Spleen (tissue), 11 donors: Measurements from ENCODE around the gene OS9. TPM values are rescaled to one million over a fixed set of nuclear protein-coding genes. Genes with fewer than 3 reads are reported as not detected.
"Not testable (repeated sequence)": the region's sequence is repeated elsewhere in the genome, so short reads cannot be mapped to it uniquely, and the experiment has no call there.

Experiments used
- DNase-seq: peaks from one replicate; pipeline ENCODE4 v3.0.0-alpha.2; 2020
- H3K27ac ChIP-seq, 8 donors: fragments of 200-600 bp; sonication (generic) in 7 of 8; 1 replicate in 4 of 8; 2 replicates in 4 of 8; pipeline versions ENCODE4 v1.5.0 to v1.8.0; 2016 to 2021; ENCODE audit warnings: inconsistent platforms in 4 of 8, mild to moderate bottlenecking in 4 of 8, moderate library complexity in 1 of 8
- H3K27me3 ChIP-seq, 7 donors: fragments of 200-600 bp; sonication (generic) in 6 of 7; replicated peaks in 1 of 7; 1 replicate in 4 of 7; 2 replicates in 3 of 7; pipeline versions ENCODE4 v1.5.0 to v1.8.0; 2016 to 2021; ENCODE audit warnings: inconsistent platforms in 3 of 7, mild to moderate bottlenecking in 1 of 7
- H3K36me3 ChIP-seq, 6 donors: fragments of 200-600 bp; sonication (generic) in 5 of 6; 1 replicate in 4 of 6; 2 replicates in 2 of 6; pipeline versions ENCODE4 v1.5.0 to v1.8.0; 2016 to 2021; ENCODE audit warnings: inconsistent platforms in 2 of 6
- H3K4me1 ChIP-seq, 6 donors: fragments of 200-600 bp; sonication (generic) in 5 of 6; 1 replicate in 3 of 6; 2 replicates in 3 of 6; pipeline versions ENCODE4 v1.5.0 to v1.8.0; 2016 to 2021; ENCODE audit warnings: inconsistent platforms in 3 of 6
- H3K4me3 ChIP-seq, 8 donors: fragments of 200-600 bp; sonication (generic) in 7 of 8; 1 replicate in 4 of 8; 2 replicates in 4 of 8; pipeline versions ENCODE4 v1.5.0 to v1.8.0; 2016 to 2021; ENCODE audit warnings: inconsistent platforms in 4 of 8, mild to moderate bottlenecking in 4 of 8, moderate library complexity in 2 of 8
- H3K9me3 ChIP-seq, 8 donors: fragments of 200-600 bp; sonication (generic) in 7 of 8; 1 replicate in 4 of 8; 2 replicates in 4 of 8; pipeline versions ENCODE4 v1.5.0 to v1.8.0; 2016 to 2021; ENCODE audit warnings: inconsistent platforms in 4 of 8
- POLR2A ChIP-seq, 3 donors: fragments of 450-650 bp; IDR thresholded peaks; one replicate each; pipeline ENCODE4 v1.5.1; 2017; ENCODE audit warnings: antibody characterized with exemption in 3 of 3, mild to moderate bottlenecking in 1 of 3
- POLR2AphosphoS5 ChIP-seq, 3 donors: sonication (generic); formaldehyde crosslinking; IDR thresholded peaks; one replicate each; pipeline ENCODE4 v1.5.1; 2017; ENCODE audit warnings: antibody characterized with exemption in 3 of 3
- WGBS, 5 donors: extraction: QIAGEN DNeasy Blood & Tissue Kit in 3 of 5; methylation state at CpG; one replicate each; pipeline versions ENCODE4 v1.1.5 to v1.1.7; 2013 to 2018; 5-methylcytosine and 5-hydroxymethylcytosine counted together
- intact Hi-C: fragments of 100-400 bp; cut with DNase I; formaldehyde crosslinking; loops from one replicate; pipeline ENCODE4 v1.15.0; 2023; ENCODE audit warnings: low total_unique reads
- polyA plus RNA-seq, 3 donors: library from polyadenylated mRNA; stranded (reverse); fragments of 200-250 nt; gene quantifications; one replicate each; pipeline ENCODE4 v1.2.1, GENCODE V29; 2013
- total RNA-seq, 7 donors: library from RNA; depleted of rRNA in 3 of 7; stranded (reverse); fragments of >200 nt in 3 of 7; fragmentation: NEBNext Ultra II Directional in 4 of 7; extraction: Animal tissue kit (Norgen Biotek cat#: 25700) in 4 of 7; gene quantifications; one replicate each; pipeline versions ENCODE4 v1.1.0 to v1.2.1, GENCODE V29; 2016 to 2021
- TF ChIP-seq, protein P1 (sequence below), 11 experiments: fragments of 200-600 bp in 7 of 11; fragments of 450-650 bp in 4 of 11; sonication (generic) in 4 of 11; IDR thresholded peaks in 8 of 11; conservative IDR thresholded peaks in 3 of 11; 1 replicate in 7 of 11; 2 replicates in 4 of 11; pipeline versions ENCODE4 v1.4.0 to v1.8.0; 2016 to 2021; ENCODE audit warnings: antibody characterized with exemption in 11 of 11, inconsistent platforms in 4 of 11, mild to moderate bottlenecking in 1 of 11
- donor health status: healthy with polysubstance abuse.
- donor health status: DM: no; HTN: no; CAD: no; lungs with moderate emphysema.
- donor health status: DM: no; HTN: no; CAD: no.
- donor health status: Bipolar disorder and iron deficiency.
- donor health status: healthy.
- donor health status: DM: no; HTN: no; CAD: no.
- donor health status: DM: yes; HTN: yes; CAD: no.

Gene OS9
- total and polyA plus RNA-seq, 10 donors = 94.9 to 323 (median 253) TPM

DNA sequence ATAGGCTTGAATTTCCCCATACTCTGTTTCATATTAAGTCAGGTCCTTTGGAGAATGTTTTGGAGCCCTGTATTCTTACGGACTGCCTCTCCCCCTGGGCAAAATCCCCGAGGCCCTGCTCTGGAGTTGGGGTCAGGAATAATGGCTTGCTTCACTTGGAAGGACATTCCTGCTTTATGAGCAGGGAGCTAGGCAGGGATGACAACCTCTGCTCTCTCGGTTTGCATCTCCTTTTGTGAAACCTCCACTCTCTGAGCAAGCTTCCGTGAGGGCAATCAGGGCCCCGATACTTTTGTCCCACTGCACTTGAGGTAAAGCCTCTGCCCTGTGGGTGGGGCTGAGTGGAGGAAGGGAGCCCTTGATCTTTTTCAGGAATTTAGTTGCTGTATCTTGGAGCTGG, 19.3 kb downstream of the OS9 start:
- H3K36me3 ChIP-seq = peaks cover 3 to 100% (median 54%) of the 10 kb centered on the region in 6 donors
- 92 to 98% (median 96%) methylated on average over 5 of the region's 5 CpGs for WGBS, 5 donors

DNA sequence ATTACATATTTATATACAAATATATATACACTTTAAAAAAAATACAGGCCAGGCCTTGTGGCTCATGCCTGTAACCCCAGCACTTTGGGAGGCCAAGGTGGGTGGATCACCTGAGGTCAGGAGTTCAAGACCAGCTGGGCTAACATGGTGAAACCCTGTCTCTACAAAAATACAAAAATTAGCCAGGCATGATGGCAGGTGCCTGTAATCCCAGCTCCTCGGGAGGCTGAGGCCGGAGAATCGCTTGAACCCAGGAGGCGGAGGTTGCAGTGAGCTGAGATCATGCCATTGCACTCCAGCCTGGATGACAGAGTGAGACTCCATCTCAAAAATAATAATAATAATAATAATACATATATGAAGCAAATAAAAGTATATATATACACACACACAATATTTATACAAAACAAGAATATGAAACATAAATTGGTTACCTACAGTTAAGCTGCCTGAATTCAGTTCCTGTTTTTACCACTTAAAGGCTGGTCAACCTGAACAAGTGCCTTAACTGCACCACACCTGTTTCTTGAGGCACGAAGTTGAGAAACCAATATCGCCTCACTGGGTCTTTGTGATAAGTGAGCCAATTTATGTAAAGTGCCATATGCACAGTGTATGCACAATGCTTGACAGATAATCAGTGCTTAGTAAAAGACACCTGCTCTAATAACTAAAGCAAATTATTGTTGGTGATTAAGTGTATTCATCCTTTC, 21.3 kb downstream of the OS9 start:
- H3K27me3 ChIP-seq, H3K9me3 ChIP-seq, DNase-seq, H3K4me3 ChIP-seq, H3K27ac ChIP-seq, intact Hi-C loops: not testable (repeated sequence)
- WGBS, 5 donors = 71 to 87% (median 85%) methylated on average over 6 of the region's 6 CpGs
- Histone ChIP-seq H3K36me3 (peaks cover 3 to 100% (median 69%) of the 10 kb centered on the region in 6 donors), H3K4me1 (peaks cover 0 to 13% (median 0%) of the 10 kb centered on the region in 6 donors)

More for the DNA sequence above, 19.3 kb downstream of the OS9 start:
- no peaks in the 10 kb centered on the region for H3K27me3 ChIP-seq
- peaks cover 0 to 13% (median 0%) of the 10 kb centered on the region in 6 donors for H3K4me1 ChIP-seq
- intact Hi-C loops = no loop called here
- DNase-seq = no peak
- no peak overlapping the region for H3K4me3 ChIP-seq
- TF ChIP-seq, protein P1, sequence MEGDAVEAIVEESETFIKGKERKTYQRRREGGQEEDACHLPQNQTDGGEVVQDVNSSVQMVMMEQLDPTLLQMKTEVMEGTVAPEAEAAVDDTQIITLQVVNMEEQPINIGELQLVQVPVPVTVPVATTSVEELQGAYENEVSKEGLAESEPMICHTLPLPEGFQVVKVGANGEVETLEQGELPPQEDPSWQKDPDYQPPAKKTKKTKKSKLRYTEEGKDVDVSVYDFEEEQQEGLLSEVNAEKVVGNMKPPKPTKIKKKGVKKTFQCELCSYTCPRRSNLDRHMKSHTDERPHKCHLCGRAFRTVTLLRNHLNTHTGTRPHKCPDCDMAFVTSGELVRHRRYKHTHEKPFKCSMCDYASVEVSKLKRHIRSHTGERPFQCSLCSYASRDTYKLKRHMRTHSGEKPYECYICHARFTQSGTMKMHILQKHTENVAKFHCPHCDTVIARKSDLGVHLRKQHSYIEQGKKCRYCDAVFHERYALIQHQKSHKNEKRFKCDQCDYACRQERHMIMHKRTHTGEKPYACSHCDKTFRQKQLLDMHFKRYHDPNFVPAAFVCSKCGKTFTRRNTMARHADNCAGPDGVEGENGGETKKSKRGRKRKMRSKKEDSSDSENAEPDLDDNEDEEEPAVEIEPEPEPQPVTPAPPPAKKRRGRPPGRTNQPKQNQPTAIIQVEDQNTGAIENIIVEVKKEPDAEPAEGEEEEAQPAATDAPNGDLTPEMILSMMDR (IDR thresholded peaks at IDR 0.05 in 8 of 11, conservative IDR thresholded peaks at IDR 0.05 in 3 of 11) = no peak
- TF ChIP-seq POLR2A (IDR thresholded peaks at IDR 0.05) (no peak), POLR2AphosphoS5 (IDR thresholded peaks at IDR 0.05) (no peak)
- H3K27ac ChIP-seq = no peak overlapping the region
- H3K9me3 ChIP-seq = no peaks in the 10 kb centered on the region

DNA sequence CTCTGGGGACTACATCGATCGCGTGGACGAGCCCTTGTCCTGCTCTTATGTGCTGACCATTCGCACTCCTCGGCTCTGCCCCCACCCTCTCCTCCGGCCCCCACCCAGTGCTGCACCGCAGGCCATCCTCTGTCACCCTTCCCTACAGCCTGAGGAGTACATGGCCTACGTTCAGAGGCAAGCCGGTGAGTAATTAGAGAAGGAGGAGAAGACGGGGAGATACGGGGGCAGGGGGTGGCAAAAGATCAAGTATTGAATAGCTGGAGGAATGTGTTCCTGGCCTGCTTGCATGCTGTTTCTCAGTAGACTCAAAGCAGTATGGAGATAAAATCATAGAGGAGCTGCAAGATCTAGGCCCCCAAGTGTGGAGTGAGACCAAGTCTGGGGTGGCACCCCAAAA, 21.9 kb downstream of the OS9 start:
- Histone ChIP-seq H3K36me3 (peaks cover 3 to 100% (median 74%) of the 10 kb centered on the region in 6 donors), H3K9me3 (no peaks in the 10 kb centered on the region), H3K27me3 (no peaks in the 10 kb centered on the region), H3K27ac (no peak overlapping the region), H3K4me3 (no peak overlapping the region), H3K4me1 (peaks cover 0 to 13% (median 0%) of the 10 kb centered on the region in 6 donors)
- DNase-seq = no peak
- 87 to 95% (median 88%) methylated on average over 12 of the region's 12 CpGs for WGBS, 5 donors
- TF ChIP-seq, protein P1 (IDR thresholded peaks at IDR 0.05 in 8 of 11, conservative IDR thresholded peaks at IDR 0.05 in 3 of 11) = no peak
- TF ChIP-seq POLR2A (IDR thresholded peaks at IDR 0.05) = no peak
- TF ChIP-seq POLR2AphosphoS5 (IDR thresholded peaks at IDR 0.05) = no peak
- intact Hi-C loops = no loop called here

DNA sequence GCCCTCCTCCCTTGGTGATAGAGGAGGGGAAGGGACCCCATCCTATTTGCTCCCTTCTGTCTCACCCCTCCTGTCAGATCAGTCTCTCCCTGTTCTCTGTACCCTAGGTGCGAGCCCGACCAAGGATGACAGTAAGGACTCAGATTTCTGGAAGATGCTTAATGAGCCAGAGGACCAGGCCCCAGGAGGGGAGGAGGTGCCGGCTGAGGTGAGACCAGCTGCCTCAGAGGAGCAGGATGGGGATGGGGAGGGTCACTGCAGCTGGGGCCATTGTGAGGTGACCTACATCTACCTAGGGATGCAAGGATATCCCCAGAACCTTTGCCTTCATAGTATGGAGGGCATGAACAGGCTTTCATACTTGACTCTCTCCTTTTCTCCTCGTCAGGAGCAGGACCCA, 22.4 kb downstream of the OS9 start:
- Histone ChIP-seq H3K27ac (no peak overlapping the region), H3K36me3 (peaks cover 3 to 100% (median 77%) of the 10 kb centered on the region in 6 donors), H3K9me3 (no peaks in the 10 kb centered on the region), H3K27me3 (no peaks in the 10 kb centered on the region), H3K4me3 (no peak overlapping the region), H3K4me1 (peaks cover 0 to 13% (median 0%) of the 10 kb centered on the region in 6 donors)
- intact Hi-C loops = no loop called here
- no peak for DNase-seq
- 95 to 99% (median 98%) methylated on average over 4 of the region's 4 CpGs for WGBS, 5 donors
- TF ChIP-seq POLR2AphosphoS5 (IDR thresholded peaks at IDR 0.05) (no peak), POLR2A (IDR thresholded peaks at IDR 0.05) (no peak)
- TF ChIP-seq, protein P1 (IDR thresholded peaks at IDR 0.05 in 8 of 11, conservative IDR thresholded peaks at IDR 0.05 in 3 of 11) = no peak
